GM21619 (cell line): ENCODE results near the gene AGAP3.
A peak's percentile ranks its signal among the peaks of the same experiment; 100 is the strongest.

Source experiments
- ATAC-seq: cut with Tn5 transposase; IDR thresholded peaks from one replicate; pipeline ENCODE4 v1.9.1; 2021; ENCODE audit not compliant: unreplicated experiment

Gene AGAP3

GRCh38 chr7:151073990-151074389 is 12.3 kb upstream of the AGAP3 start:
- ATAC-seq = no peak

- ATAC-seq = no peak
Measured at GRCh38 chr7:151074817-151075661, 11.2 kb upstream of the AGAP3 start.

- ATAC-seq = no peak
Measured at GRCh38 chr7:151075662-151075971, 10.7 kb upstream of the AGAP3 start.

GRCh38 chr7:151075978-151076426 is 10.3 kb upstream of the AGAP3 start:
- ATAC-seq = no peak

- no peak for ATAC-seq
Measured at GRCh38 chr7:151076863-151077704, 9.2 kb upstream of the AGAP3 start.

GRCh38 chr7:151077705-151078232 is 8.5 kb upstream of the AGAP3 start:
- no peak for ATAC-seq

GRCh38 chr7:151078233-151079040 is 7.8 kb upstream of the AGAP3 start:
- no peak for ATAC-seq

GRCh38 chr7:151079199-151079910 is 6.9 kb upstream of the AGAP3 start:
- ATAC-seq = no peak

- ATAC-seq = peak; percentile 3
Measured at GRCh38 chr7:151080067-151080521, 6.2 kb upstream of the AGAP3 start.

- peak; percentile 70 for ATAC-seq
Measured at GRCh38 chr7:151080522-151081169, 5.6 kb upstream of the AGAP3 start, which contains the start of gene FASTK. Gene FASTK, minus strand, starts transcription at chr7:151080809. Its CDS starts 43 bp downstream, at chr7:151080766.

GRCh38 chr7:151081170-151082101 is 4.8 kb upstream of the AGAP3 start:
- no peak for ATAC-seq

GRCh38 chr7:151082141-151083070 is 3.9 kb upstream of the AGAP3 start:
- ATAC-seq = no peak

GRCh38 chr7:151083071-151083823 is 3.0 kb upstream of the AGAP3 start, which contains the start of gene TMUB1:
Gene TMUB1, minus strand, starts transcription at chr7:151083493. Its CDS starts 930 bp downstream, at chr7:151082563.
- peak; percentile 41 for ATAC-seq

GRCh38 chr7:151083824-151084160 is 2.5 kb upstream of the AGAP3 start:
- ATAC-seq = no peak

- ATAC-seq = no peak
Measured at GRCh38 chr7:151085329-151085690, 965 bp upstream of the AGAP3 start.

- no peak for ATAC-seq
Measured at GRCh38 chr7:151086802-151087244, 548 bp downstream of the AGAP3 start.
